ENCODE data around the gene INSYN1.
"Not testable (repeated sequence)": the region's sequence is repeated elsewhere in the genome, so short reads cannot be mapped to it uniquely, and the experiment has no call there.

DNA sequence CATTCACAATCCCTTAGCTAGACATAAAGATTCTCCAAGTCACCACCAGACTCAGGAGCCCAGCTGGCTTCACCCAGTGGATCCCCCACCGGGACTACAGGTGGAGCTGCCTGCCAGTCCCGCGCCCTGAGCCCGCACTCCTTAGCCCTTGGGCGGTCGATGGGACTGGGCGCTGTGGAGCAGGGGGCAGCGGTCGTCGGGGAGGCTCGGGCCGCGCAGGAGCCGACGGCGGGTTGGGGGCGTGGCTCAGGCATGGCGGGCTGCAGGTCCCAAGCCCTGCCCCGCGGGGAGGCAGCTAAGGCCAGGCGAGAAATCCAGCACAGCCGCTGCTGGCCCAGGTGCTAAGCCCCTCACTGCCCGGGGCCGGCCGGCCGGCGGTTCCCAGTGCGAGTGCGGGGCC is 21.1 kb downstream of the INSYN1 start:
- not testable (repeated sequence) for TF ChIP-seq POLR2A (IDR thresholded peaks at IDR 0.05; ENCODE audit: low read depth, low read length); TAF1 (IDR thresholded peaks at IDR 0.05; ENCODE audit: borderline replicate concordance, low read depth, low read length); POLR2AphosphoS5 (IDR thresholded peaks at IDR 0.05; ENCODE audit: low read depth, low read length)
